ENCODE results near the gene CD28.
"Not testable (repeated sequence)": the region's sequence is repeated elsewhere in the genome, so short reads cannot be mapped to it uniquely, and the experiment has no call there.

The CD28 gene

GRCh38 chr2:203775684-203776083 is 69.2 kb downstream of the CD28 start:
- H3K23ac ChIP-seq (ENCODE audit: low read depth, low read length, poor library complexity), result no peak overlapping the region
- no peak for DNase-seq (ENCODE audit: low spot score)
- H2BK15ac ChIP-seq (ENCODE audit: low read length), result no peak overlapping the region
- H2AFZ ChIP-seq (ENCODE audit: low read length), result no peak overlapping the region
- H3K27ac ChIP-seq (replicated peaks; ENCODE audit: low read length), result no peak overlapping the region
- H2BK12ac ChIP-seq (ENCODE audit: low read length), result no peak overlapping the region
- no peaks in the 10 kb centered on the region for H3K79me1 ChIP-seq (ENCODE audit: low read depth, low read length)
- H3K9me3 ChIP-seq (replicated peaks in 1 of 2; ENCODE audit: control insufficient read depth in 2 of 2, insufficient read depth in 1 of 2, low read depth in 1 of 2, low read length in 2 of 2), result no peaks in the 10 kb centered on the region
- no peak overlapping the region for H3K4ac ChIP-seq (ENCODE audit: low read length)
- H3K27me3 ChIP-seq (ENCODE audit: control insufficient read depth in 3 of 3, insufficient read depth in 3 of 3, low read depth in 1 of 3, low read length in 3 of 3), result no peaks in the 10 kb centered on the region
- no peak overlapping the region for H4K91ac ChIP-seq (ENCODE audit: low read depth, low read length, poor library complexity)
- no peak overlapping the region for H2AK5ac ChIP-seq (ENCODE audit: low read depth, low read length)
- H3K4me1 ChIP-seq (ENCODE audit: control insufficient read depth in 2 of 2, insufficient read depth in 1 of 2, low read depth in 1 of 2, low read length in 2 of 2), result peaks cover 0 to 1% of the 10 kb centered on the region in 2 donors
- no peak overlapping the region for H3K14ac ChIP-seq (ENCODE audit: low read length)
- H3K9ac ChIP-seq (ENCODE audit: low read depth, low read length, poor library complexity), result no peak overlapping the region
- no peak overlapping the region for H2BK5ac ChIP-seq (ENCODE audit: low read length)
- no peak overlapping the region for H2BK120ac ChIP-seq (ENCODE audit: low read depth, low read length)
- no CpG with 5 or more reads among the region's 1 CpG for WGBS, 2 donors (ENCODE audit: extremely low coverage in 2 of 2, insufficient read length in 2 of 2, insufficient replicate concordance in 1 of 2)
- no peak overlapping the region for H3K4me3 ChIP-seq (ENCODE audit: low read length in 2 of 2)
- no peak overlapping the region for H3K4me2 ChIP-seq (ENCODE audit: insufficient read depth, low read length, poor library complexity, severe bottlenecking)
- no peak overlapping the region for H3K18ac ChIP-seq (ENCODE audit: low read length)
- H3K36me3 ChIP-seq (replicated peaks in 1 of 2; ENCODE audit: control insufficient read depth in 2 of 2, insufficient read depth in 2 of 2, low read length in 2 of 2), result no peaks in the 10 kb centered on the region
- no peak overlapping the region for H4K8ac ChIP-seq (ENCODE audit: low read depth, low read length)

- Histone ChIP-seq H3K23ac (ENCODE audit: low read depth, low read length, poor library complexity) (no peak overlapping the region), H3K79me1 (ENCODE audit: low read depth, low read length) (no peaks in the 10 kb centered on the region)
Measured at GRCh38 chr2:203777030-203777429, 70.6 kb downstream of the CD28 start.

GRCh38 chr2:203779477-203780073 is 73.1 kb downstream of the CD28 start:
- not testable (repeated sequence) for H4K91ac ChIP-seq (ENCODE audit: low read depth, low read length, poor library complexity); DNase-seq (ENCODE audit: low spot score); H3K18ac ChIP-seq (ENCODE audit: low read length); H3K4me2 ChIP-seq (ENCODE audit: insufficient read depth, low read length, poor library complexity, severe bottlenecking); H3K9ac ChIP-seq (ENCODE audit: low read depth, low read length, poor library complexity); H2AFZ ChIP-seq (ENCODE audit: low read length); H2BK12ac ChIP-seq (ENCODE audit: low read length); H3K4me1 ChIP-seq (ENCODE audit: control insufficient read depth in 2 of 2, insufficient read depth in 1 of 2, low read depth in 1 of 2, low read length in 2 of 2); H3K27ac ChIP-seq (replicated peaks; ENCODE audit: low read length); H3K27me3 ChIP-seq (ENCODE audit: control insufficient read depth in 3 of 3, insufficient read depth in 3 of 3, low read depth in 1 of 3, low read length in 3 of 3); H3K9me3 ChIP-seq (replicated peaks in 1 of 2; ENCODE audit: control insufficient read depth in 2 of 2, insufficient read depth in 1 of 2, low read depth in 1 of 2, low read length in 2 of 2); H3K23ac ChIP-seq (ENCODE audit: low read depth, low read length, poor library complexity); H4K8ac ChIP-seq (ENCODE audit: low read depth, low read length); H3K14ac ChIP-seq (ENCODE audit: low read length); H3K4me3 ChIP-seq (ENCODE audit: low read length in 2 of 2); H3K79me1 ChIP-seq (ENCODE audit: low read depth, low read length); H3K4ac ChIP-seq (ENCODE audit: low read length); H2BK120ac ChIP-seq (ENCODE audit: low read depth, low read length); H3K36me3 ChIP-seq (replicated peaks in 1 of 2; ENCODE audit: control insufficient read depth in 2 of 2, insufficient read depth in 2 of 2, low read length in 2 of 2); H2AK5ac ChIP-seq (ENCODE audit: low read depth, low read length); H2BK5ac ChIP-seq (ENCODE audit: low read length); H2BK15ac ChIP-seq (ENCODE audit: low read length)
- WGBS, 2 donors (ENCODE audit: extremely low coverage in 2 of 2, insufficient read length in 2 of 2, insufficient replicate concordance in 1 of 2), result no CpG with 5 or more reads among the region's 4 CpGs

More at GRCh38 chr2:203777030-203777429, 70.6 kb downstream of the CD28 start:
- no peaks in the 10 kb centered on the region for H3K36me3 ChIP-seq (replicated peaks in 1 of 2; ENCODE audit: control insufficient read depth in 2 of 2, insufficient read depth in 2 of 2, low read length in 2 of 2)
- H2AK5ac ChIP-seq (ENCODE audit: low read depth, low read length), result no peak overlapping the region
- H3K14ac ChIP-seq (ENCODE audit: low read length), result no peak overlapping the region
- no peak overlapping the region for H2BK15ac ChIP-seq (ENCODE audit: low read length)
- no peak for DNase-seq (ENCODE audit: low spot score)
- H3K4ac ChIP-seq (ENCODE audit: low read length), result no peak overlapping the region
- H2BK12ac ChIP-seq (ENCODE audit: low read length), result no peak overlapping the region
- H3K27me3 ChIP-seq (ENCODE audit: control insufficient read depth in 3 of 3, insufficient read depth in 3 of 3, low read depth in 1 of 3, low read length in 3 of 3), result no peaks in the 10 kb centered on the region
- no CpG with 5 or more reads among the region's 5 CpGs for WGBS, 2 donors (ENCODE audit: extremely low coverage in 2 of 2, insufficient read length in 2 of 2, insufficient replicate concordance in 1 of 2)
- no peak overlapping the region for H2AFZ ChIP-seq (ENCODE audit: low read length)
- no peak overlapping the region for H3K4me2 ChIP-seq (ENCODE audit: insufficient read depth, low read length, poor library complexity, severe bottlenecking)
- H3K18ac ChIP-seq (ENCODE audit: low read length), result no peak overlapping the region
- no peak overlapping the region for H3K9ac ChIP-seq (ENCODE audit: low read depth, low read length, poor library complexity)
- H3K27ac ChIP-seq (replicated peaks; ENCODE audit: low read length), result no peak overlapping the region
- H3K9me3 ChIP-seq (replicated peaks in 1 of 2; ENCODE audit: control insufficient read depth in 2 of 2, insufficient read depth in 1 of 2, low read depth in 1 of 2, low read length in 2 of 2), result no peaks in the 10 kb centered on the region
- no peak overlapping the region for H2BK120ac ChIP-seq (ENCODE audit: low read depth, low read length)
- no peak overlapping the region for H4K91ac ChIP-seq (ENCODE audit: low read depth, low read length, poor library complexity)
- no peak overlapping the region for H3K4me3 ChIP-seq (ENCODE audit: low read length in 2 of 2)
- H3K4me1 ChIP-seq (ENCODE audit: control insufficient read depth in 2 of 2, insufficient read depth in 1 of 2, low read depth in 1 of 2, low read length in 2 of 2), result peaks cover 0 to 1% of the 10 kb centered on the region in 2 donors
- H4K8ac ChIP-seq (ENCODE audit: low read depth, low read length), result no peak overlapping the region
- H2BK5ac ChIP-seq (ENCODE audit: low read length), result no peak overlapping the region

- Histone ChIP-seq H3K27ac (replicated peaks; ENCODE audit: low read length) (no peak overlapping the region), H2BK5ac (ENCODE audit: low read length) (no peak overlapping the region), H3K4me1 (ENCODE audit: control insufficient read depth in 2 of 2, insufficient read depth in 1 of 2, low read depth in 1 of 2, low read length in 2 of 2) (peaks cover 0 to 1% of the 10 kb centered on the region in 2 donors), H3K4me2 (ENCODE audit: insufficient read depth, low read length, poor library complexity, severe bottlenecking) (no peak overlapping the region), H4K91ac (ENCODE audit: low read depth, low read length, poor library complexity) (no peak overlapping the region), H3K4ac (ENCODE audit: low read length) (no peak overlapping the region), H4K8ac (ENCODE audit: low read depth, low read length) (no peak overlapping the region), H2BK12ac (ENCODE audit: low read length) (no peak overlapping the region), H2AFZ (ENCODE audit: low read length) (no peak overlapping the region), H2BK15ac (ENCODE audit: low read length) (no peak overlapping the region), H3K4me3 (ENCODE audit: low read length in 2 of 2) (no peak overlapping the region), H3K79me1 (ENCODE audit: low read depth, low read length) (no peaks in the 10 kb centered on the region), H2BK120ac (ENCODE audit: low read depth, low read length) (no peak overlapping the region), H2AK5ac (ENCODE audit: low read depth, low read length) (no peak overlapping the region), H3K14ac (ENCODE audit: low read length) (no peak overlapping the region), H3K9ac (ENCODE audit: low read depth, low read length, poor library complexity) (no peak overlapping the region), H3K27me3 (ENCODE audit: control insufficient read depth in 3 of 3, insufficient read depth in 3 of 3, low read depth in 1 of 3, low read length in 3 of 3) (no peaks in the 10 kb centered on the region), H3K18ac (ENCODE audit: low read length) (no peak overlapping the region), H3K23ac (ENCODE audit: low read depth, low read length, poor library complexity) (no peak overlapping the region), H3K9me3 (replicated peaks in 1 of 2; ENCODE audit: control insufficient read depth in 2 of 2, insufficient read depth in 1 of 2, low read depth in 1 of 2, low read length in 2 of 2) (no peaks in the 10 kb centered on the region), H3K36me3 (replicated peaks in 1 of 2; ENCODE audit: control insufficient read depth in 2 of 2, insufficient read depth in 2 of 2, low read length in 2 of 2) (no peaks in the 10 kb centered on the region)
- no peak for DNase-seq (ENCODE audit: low spot score)
Measured at GRCh38 chr2:203780231-203780630, 73.8 kb downstream of the CD28 start.
